Measurements from ENCODE around the gene SPDYA. TPM values are rescaled to one million over a fixed set of nuclear protein-coding genes. Genes with fewer than 3 reads are reported as not detected.

The SPDYA gene
- polyA plus RNA-seq, 2 of the 4 experiments (the other 2 are of a cell fraction): 0.14 to 0.49 TPM

DNA sequence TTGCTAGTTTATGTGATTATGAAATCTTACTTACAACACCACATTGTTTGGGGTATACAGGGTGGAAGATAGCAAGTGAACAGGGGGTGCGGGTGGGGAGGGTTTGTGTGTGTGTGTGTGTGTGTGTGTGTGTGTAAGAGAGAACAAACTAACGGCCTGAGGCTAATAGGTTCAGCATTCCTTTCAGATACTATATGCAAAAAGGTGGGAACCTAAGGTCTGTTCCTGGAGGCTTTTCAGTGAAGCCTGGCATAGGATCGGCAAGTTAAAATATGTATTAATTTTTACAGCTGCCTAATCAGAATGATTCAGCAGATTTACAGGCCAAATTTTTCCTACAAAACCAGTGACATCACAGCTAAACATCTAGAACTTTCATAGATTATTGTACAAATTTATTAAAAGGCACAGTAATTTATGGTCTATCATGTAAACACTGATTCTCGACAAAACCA, 7.6 kb upstream of the SPDYA start (continued):
- TF ChIP-seq RARB (CRISPR knock-in tag; IDR thresholded peaks at IDR 0.05): 0 out of 2 replicates have a peak, but pooled peaks have one; percentile 14
- no peak for TF ChIP-seq ZC3H11A (IDR thresholded peaks at IDR 0.05)
- no peak for TF ChIP-seq JUN (IDR thresholded peaks at IDR 0.05)
- no peak for TF ChIP-seq MAZ (IDR thresholded peaks at IDR 0.05; ENCODE audit: borderline replicate concordance, low read depth, low read length)
- no peak for TF ChIP-seq CBX2 (IDR thresholded peaks at IDR 0.05; ENCODE audit: borderline replicate concordance, low read depth)
- TF ChIP-seq HOXB5 (CRISPR knock-in tag; IDR thresholded peaks at IDR 0.05): no peak
- peak; percentile 95 for TF ChIP-seq NFE2L2 (conservative IDR thresholded peaks at IDR 0.05; ENCODE audit: low read length)
- no peak for TF ChIP-seq EHMT2 (IDR thresholded peaks at IDR 0.05; ENCODE audit: low read depth)
- TF ChIP-seq MYC (IDR thresholded peaks at IDR 0.05; ENCODE audit: borderline replicate concordance, low read length): no peak
- no peak for TF ChIP-seq TFCP2L1 (CRISPR knock-in tag; IDR thresholded peaks at IDR 0.05)
- no peak for TF ChIP-seq ZFP36 (IDR thresholded peaks at IDR 0.05; ENCODE audit: borderline replicate concordance, partially characterized antibody)
- no peak for TF ChIP-seq RAD21 (conservative IDR thresholded peaks at IDR 0.05 in 1 of 2, IDR thresholded peaks at IDR 0.05 in 1 of 2)
- peak; percentile 72; the same call in 1 of the 2 replicates for TF ChIP-seq HOXB13 (CRISPR knock-in tag; IDR thresholded peaks at IDR 0.05; ENCODE audit: low read depth)

DNA sequence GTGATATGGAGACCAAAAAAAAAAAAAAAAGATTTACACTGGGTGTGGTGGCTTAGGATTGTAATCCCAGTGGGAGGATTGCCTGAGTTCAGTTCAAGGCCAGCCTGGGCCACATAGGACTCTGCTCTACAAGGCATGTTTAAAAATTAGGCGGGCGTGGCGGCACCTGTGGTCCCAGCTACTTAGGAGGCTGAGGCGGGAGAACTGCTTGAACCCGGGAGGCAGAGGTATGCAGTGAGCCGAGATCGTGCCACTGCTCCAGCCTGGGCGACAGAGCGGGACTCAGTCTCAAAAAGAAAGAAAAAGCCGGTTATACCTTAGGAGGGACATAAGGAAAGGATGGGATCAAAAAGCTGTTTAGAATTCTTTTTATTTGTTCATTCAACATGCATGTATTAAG, 707 bp upstream of the SPDYA start:
- POLR2A ChIA-PET: interaction anchor here (0.7 kb wide), 2 partner anchors 55 to 1106 kb away, joined by 5 read pairs; no protein-coding TSS in a partner anchor
- FAIRE-seq: no peak
- Histone ChIP-seq H3K4me2 (peak overlapping the region; percentile 79), H3K4me1 (peaks cover 9% of the 10 kb centered on the region; the same call in 2 of the 3 replicates), H3K4me3 (peak overlapping the region; percentile 43), H3K9me3 (no peaks in the 10 kb centered on the region), H3K27ac (peak overlapping the region; percentile 74 to 85)
- ATAC-seq: peak in 1 of 2 experiments; percentile 7; a peak in 2 of 6 replicates
- 93% methylated on average over 10 of the region's 10 CpGs for WGBS (ENCODE audit: missing lambda C conversion rate)
- TF ChIP-seq, protein P1, sequence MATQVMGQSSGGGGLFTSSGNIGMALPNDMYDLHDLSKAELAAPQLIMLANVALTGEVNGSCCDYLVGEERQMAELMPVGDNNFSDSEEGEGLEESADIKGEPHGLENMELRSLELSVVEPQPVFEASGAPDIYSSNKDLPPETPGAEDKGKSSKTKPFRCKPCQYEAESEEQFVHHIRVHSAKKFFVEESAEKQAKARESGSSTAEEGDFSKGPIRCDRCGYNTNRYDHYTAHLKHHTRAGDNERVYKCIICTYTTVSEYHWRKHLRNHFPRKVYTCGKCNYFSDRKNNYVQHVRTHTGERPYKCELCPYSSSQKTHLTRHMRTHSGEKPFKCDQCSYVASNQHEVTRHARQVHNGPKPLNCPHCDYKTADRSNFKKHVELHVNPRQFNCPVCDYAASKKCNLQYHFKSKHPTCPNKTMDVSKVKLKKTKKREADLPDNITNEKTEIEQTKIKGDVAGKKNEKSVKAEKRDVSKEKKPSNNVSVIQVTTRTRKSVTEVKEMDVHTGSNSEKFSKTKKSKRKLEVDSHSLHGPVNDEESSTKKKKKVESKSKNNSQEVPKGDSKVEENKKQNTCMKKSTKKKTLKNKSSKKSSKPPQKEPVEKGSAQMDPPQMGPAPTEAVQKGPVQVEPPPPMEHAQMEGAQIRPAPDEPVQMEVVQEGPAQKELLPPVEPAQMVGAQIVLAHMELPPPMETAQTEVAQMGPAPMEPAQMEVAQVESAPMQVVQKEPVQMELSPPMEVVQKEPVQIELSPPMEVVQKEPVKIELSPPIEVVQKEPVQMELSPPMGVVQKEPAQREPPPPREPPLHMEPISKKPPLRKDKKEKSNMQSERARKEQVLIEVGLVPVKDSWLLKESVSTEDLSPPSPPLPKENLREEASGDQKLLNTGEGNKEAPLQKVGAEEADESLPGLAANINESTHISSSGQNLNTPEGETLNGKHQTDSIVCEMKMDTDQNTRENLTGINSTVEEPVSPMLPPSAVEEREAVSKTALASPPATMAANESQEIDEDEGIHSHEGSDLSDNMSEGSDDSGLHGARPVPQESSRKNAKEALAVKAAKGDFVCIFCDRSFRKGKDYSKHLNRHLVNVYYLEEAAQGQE (IDR thresholded peaks at IDR 0.05): no peak
- no peak for TF ChIP-seq POLR2AphosphoS2 (conservative IDR thresholded peaks at IDR 0.05; ENCODE audit: low read length)
- TF ChIP-seq EHMT2 (IDR thresholded peaks at IDR 0.05; ENCODE audit: low read depth): no peak
- TF ChIP-seq, protein P2, sequence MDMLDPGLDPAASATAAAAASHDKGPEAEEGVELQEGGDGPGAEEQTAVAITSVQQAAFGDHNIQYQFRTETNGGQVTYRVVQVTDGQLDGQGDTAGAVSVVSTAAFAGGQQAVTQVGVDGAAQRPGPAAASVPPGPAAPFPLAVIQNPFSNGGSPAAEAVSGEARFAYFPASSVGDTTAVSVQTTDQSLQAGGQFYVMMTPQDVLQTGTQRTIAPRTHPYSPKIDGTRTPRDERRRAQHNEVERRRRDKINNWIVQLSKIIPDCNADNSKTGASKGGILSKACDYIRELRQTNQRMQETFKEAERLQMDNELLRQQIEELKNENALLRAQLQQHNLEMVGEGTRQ (IDR thresholded peaks at IDR 0.05): no peak
- no peak for TF ChIP-seq PHF8 (IDR thresholded peaks at IDR 0.05; ENCODE audit: borderline replicate concordance, low read depth)
- TF ChIP-seq SMC3 (IDR thresholded peaks at IDR 0.05): no peak
- TF ChIP-seq, protein P3, sequence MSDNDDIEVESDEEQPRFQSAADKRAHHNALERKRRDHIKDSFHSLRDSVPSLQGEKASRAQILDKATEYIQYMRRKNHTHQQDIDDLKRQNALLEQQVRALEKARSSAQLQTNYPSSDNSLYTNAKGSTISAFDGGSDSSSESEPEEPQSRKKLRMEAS (IDR thresholded peaks at IDR 0.05): no peak
- no peak for TF ChIP-seq FOSB (CRISPR knock-in tag; IDR thresholded peaks at IDR 0.05)
- no peak for TF ChIP-seq ZSCAN20 (CRISPR knock-in tag; IDR thresholded peaks at IDR 0.05)
- DNase-seq (ENCODE audit: low read depth in 1 of 2, low spot score in 1 of 2): no peak
- CTCF ChIA-PET: interaction anchor here (0.6 to 4.3 kb wide), 6 partner anchors 9 to 336 kb away, joined by 3 to 22 read pairs (median 9); no protein-coding TSS in a partner anchor

Data from A549 (cell line).